GM13976 (cell line): ENCODE measurements around the gene ATRX.
"Not testable (repeated sequence)": the region's sequence is repeated elsewhere in the genome, so short reads cannot be mapped to it uniquely, and the experiment has no call there.

Experiments used
- DNase-seq: peaks from one replicate; pipeline ENCODE4 v3.0.0; 2012; ENCODE audit warnings: low spot score
- in situ Hi-C: fragments of 300-500 bp; cut with MboI; formaldehyde crosslinking; loops from one replicate; pipeline ENCODE4 v1.12.0; 2022; ENCODE audit warnings: low sequenced_read_pairs, mixed read lengths, inconsistent platforms; ENCODE audit not compliant: unreplicated experiment
- TF ChIP-seq, protein P1 (sequence below): IDR thresholded peaks from 2 replicates; pipeline ENCODE4 v1.5.1; 2012; ENCODE audit warnings: borderline replicate concordance, mild to moderate bottlenecking; ENCODE audit not compliant: insufficient read depth; ENCODE audit errors: extremely low read depth, missing control alignments, control extremely low read depth

Gene ATRX

DNA sequence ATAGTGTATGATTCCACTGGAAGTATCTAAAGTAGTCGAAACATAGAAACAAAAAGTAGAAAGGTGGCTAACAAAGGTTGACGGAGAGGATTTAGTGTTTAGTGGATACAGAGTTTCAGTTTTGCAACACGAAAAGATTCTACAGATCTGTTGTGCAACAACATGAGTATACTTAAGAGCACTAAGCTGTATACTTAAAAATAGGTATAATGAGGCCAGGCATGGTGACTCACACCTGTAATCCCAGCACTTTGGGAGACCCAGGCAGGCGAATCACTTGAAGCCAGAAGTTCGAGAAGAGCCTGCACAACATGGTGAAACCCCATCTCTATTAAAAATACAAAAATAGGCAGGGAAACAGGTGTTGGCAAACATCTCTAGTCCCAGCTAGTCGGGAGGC lies 7.9 kb upstream of the ATRX start:
- TF ChIP-seq, protein P1, sequence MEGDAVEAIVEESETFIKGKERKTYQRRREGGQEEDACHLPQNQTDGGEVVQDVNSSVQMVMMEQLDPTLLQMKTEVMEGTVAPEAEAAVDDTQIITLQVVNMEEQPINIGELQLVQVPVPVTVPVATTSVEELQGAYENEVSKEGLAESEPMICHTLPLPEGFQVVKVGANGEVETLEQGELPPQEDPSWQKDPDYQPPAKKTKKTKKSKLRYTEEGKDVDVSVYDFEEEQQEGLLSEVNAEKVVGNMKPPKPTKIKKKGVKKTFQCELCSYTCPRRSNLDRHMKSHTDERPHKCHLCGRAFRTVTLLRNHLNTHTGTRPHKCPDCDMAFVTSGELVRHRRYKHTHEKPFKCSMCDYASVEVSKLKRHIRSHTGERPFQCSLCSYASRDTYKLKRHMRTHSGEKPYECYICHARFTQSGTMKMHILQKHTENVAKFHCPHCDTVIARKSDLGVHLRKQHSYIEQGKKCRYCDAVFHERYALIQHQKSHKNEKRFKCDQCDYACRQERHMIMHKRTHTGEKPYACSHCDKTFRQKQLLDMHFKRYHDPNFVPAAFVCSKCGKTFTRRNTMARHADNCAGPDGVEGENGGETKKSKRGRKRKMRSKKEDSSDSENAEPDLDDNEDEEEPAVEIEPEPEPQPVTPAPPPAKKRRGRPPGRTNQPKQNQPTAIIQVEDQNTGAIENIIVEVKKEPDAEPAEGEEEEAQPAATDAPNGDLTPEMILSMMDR, result no peak
- no peak for DNase-seq
- in situ Hi-C loops, result no loop called here

DNA sequence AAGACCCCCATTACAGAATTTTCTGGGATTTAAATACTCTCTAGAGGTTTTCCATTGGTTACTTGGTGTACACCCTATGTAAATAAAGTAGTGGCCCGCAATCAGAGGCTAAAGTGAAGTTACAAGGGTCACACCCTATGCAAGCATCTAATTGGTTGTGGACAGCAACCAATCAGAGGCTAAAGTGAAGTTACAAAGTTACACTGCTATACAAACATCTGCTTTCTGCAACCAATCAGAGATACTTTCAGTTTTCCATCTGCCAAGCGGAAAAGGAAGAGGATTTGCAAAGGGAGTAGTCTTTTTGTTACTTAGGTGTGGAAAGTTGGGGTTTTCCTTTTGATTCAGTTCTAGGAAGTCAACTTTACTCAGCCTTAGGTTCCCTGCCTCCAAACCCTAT lies 2.0 kb upstream of the ATRX start:
- in situ Hi-C loops, result no loop called here
- TF ChIP-seq, protein P1, result no peak

DNA sequence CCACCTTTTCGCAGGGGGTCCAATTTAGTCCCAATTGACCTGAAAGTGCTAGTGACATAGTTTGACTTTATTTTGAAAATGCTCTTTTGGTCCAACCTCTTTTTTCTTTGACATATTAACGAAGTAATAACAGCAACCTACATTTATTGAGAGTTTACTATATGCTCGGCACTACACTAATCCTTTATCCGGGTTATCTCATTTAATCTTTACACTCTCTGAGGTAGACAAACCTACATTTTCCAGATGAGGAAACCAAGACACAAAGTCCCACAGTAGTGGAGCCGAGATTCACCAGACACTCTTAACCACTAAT lies 307 bp upstream of the ATRX start:
- no peak for DNase-seq
- in situ Hi-C loops, result no loop called here
- TF ChIP-seq, protein P1, result no peak

More for the DNA sequence above, 2.0 kb upstream of the ATRX start:
- DNase-seq, result no peak

DNA sequence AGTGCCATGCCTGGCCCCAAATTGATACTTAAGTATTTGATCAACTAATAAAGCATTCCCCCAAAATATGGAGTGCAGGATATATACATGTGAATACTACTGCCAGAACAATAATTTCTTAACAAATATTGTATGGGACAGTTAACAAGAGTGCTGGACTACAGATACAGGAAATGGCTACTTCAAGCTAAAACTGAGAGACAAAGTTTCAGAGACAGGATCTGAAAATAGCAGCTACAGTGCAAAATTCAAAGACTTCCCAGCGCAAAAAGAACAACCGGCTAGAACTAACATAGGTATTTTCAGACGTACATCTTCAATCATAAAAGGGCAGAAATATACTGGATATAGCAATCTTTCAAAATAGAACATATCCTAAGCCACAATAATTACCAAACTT lies 6.3 kb downstream of the ATRX start:
- in situ Hi-C loops, result no loop called here
- peak; percentile 21 for DNase-seq
- TF ChIP-seq, protein P1, result no peak

DNA sequence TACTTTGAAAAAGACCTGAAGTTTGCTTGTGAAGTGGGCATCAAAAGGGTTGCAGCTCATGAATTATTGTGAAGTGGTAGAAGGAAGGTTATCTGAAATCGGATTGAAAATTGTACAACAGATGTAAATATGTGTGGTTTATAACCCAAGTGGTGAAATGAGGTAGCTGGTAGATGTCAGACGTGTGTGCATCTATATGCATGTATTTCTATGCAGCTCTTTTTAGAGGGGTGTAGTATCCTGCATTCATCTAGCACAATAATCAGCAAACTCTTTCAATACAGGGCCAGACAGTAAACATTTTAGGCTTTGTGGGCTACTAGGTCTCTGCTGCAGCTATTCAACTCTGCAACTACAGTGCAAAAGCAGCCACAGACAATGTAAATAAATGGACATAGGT lies 9.4 kb downstream of the ATRX start:
- in situ Hi-C loops, result no loop called here
- DNase-seq, result no peak
- TF ChIP-seq, protein P1, result no peak

DNA sequence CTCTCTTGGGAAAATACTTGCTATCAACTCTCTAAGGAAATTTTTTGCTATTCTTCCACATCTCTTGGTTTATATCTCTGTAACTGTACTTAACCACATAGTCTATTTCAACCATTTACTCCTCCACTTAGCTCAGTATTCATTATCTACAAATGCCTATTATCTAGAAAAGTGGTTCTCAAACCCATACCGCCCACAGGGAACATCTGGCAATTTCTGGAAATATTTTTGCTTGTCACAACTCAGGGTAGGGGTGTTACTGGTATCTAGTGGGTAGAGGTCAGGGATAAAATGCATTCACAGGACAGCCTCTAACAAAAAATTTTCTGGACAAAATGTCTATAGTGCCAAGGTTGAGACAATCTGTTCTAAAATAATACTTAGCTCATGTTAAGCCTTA lies 14.4 kb downstream of the ATRX start:
- no peak for DNase-seq
- TF ChIP-seq, protein P1, result no peak
- in situ Hi-C loops, result no loop called here

DNA sequence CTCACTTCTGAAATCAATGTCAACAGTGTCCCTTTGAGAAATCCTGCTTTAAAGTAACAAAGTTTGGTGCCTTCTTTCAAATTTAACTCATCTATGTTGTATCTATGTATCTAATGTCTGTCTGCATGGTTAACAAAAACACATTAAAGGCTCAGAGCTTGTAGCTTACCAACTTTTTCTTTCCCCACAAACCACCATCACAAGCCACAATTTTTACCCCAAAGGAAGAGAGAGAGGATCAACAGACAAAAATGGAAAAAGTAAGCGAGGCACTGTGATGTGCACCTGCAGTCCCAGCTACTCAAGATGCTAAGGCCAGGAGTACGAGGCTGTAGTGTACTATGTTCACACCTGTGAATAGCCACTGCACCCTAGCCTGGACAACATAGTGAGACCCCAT lies 17.2 kb downstream of the ATRX start:
- DNase-seq, result no peak
- TF ChIP-seq, protein P1, result no peak
- in situ Hi-C loops, result no loop called here

DNA sequence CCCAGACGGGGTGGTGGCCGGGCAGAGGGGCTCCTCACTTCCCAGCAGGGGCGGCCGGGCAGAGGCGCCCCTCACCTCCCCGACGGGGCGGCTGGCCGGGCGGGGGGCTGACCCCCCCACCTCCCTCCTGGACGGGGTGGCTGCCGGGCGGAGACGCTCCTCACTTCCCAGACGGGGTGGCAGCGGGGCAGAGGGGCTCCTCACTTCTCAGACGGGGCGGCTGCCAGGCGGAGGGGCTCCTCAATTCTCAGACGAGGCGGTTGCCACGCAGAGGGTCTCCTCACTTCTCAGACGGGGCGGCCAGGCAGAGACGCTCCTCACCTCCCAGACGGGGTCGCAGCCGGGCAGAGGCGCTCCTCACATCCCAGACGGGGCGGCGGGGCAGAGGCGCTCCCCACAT lies 19.8 kb downstream of the ATRX start:
- DNase-seq, in situ Hi-C loops: not testable (repeated sequence)
